H9 (cell line): Measurements from ENCODE around the gene TMEM121. TPM values are rescaled to one million over a fixed set of nuclear protein-coding genes. Genes with fewer than 3 reads are reported as not detected.
A peak's percentile ranks its signal among the peaks of the same experiment; 100 is the strongest.

Experiments
- DNase-seq: peaks from one replicate; pipeline ENCODE4 v3.0.0-alpha.2; 2017
- H2AFZ ChIP-seq: one replicate; pipeline ENCODE4 v1.6.1; 2013; ENCODE audit warnings: mild to moderate bottlenecking, low read length, control low read depth, moderate library complexity
- H2AK5ac ChIP-seq: 2 replicates; pipeline ENCODE4 v1.6.1; 2013; ENCODE audit warnings: low read length, control low read depth, mixed read lengths; ENCODE audit not compliant: insufficient read length
- H2BK120ac ChIP-seq: one replicate; pipeline ENCODE4 v1.6.1; 2013; ENCODE audit warnings: low read depth, mild to moderate bottlenecking, low read length, control low read depth, inconsistent platforms; ENCODE audit not compliant: poor library complexity, severe bottlenecking
- H2BK12ac ChIP-seq: 2 replicates; pipeline ENCODE4 v1.6.1; 2013; ENCODE audit warnings: low read length, control low read depth, mixed read lengths, low read depth; ENCODE audit not compliant: insufficient read length
- H2BK15ac ChIP-seq: 2 replicates; pipeline ENCODE4 v1.6.1; 2013; ENCODE audit warnings: low read depth, low read length, control low read depth
- H2BK20ac ChIP-seq: one replicate; pipeline ENCODE4 v1.6.1; 2013; ENCODE audit warnings: low read depth, mild to moderate bottlenecking, low read length, control low read depth, inconsistent platforms; ENCODE audit not compliant: poor library complexity, severe bottlenecking
- H2BK5ac ChIP-seq: 2 replicates; pipeline ENCODE4 v1.6.1; 2013; ENCODE audit warnings: low read length, control low read depth, mixed read lengths; ENCODE audit not compliant: insufficient read length
- H3K14ac ChIP-seq: 2 replicates; pipeline ENCODE4 v1.6.1; 2013; ENCODE audit warnings: low read length, control low read depth; ENCODE audit not compliant: insufficient read depth
- H3K18ac ChIP-seq: 2 replicates; pipeline ENCODE4 v1.6.1; 2013; ENCODE audit warnings: low read depth, mild to moderate bottlenecking, mixed read lengths, low read length, control low read depth; ENCODE audit not compliant: insufficient read length
- H3K23ac ChIP-seq: 2 replicates; pipeline ENCODE4 v1.6.1; 2013; ENCODE audit warnings: low read length, control low read depth, mixed read lengths, low read depth; ENCODE audit not compliant: insufficient read length
- H3K23me2 ChIP-seq: 2 replicates; pipeline ENCODE4 v1.6.1; 2013; ENCODE audit warnings: low read depth, mild to moderate bottlenecking, mixed read lengths, low read length, control low read depth; ENCODE audit not compliant: insufficient read length, poor library complexity, severe bottlenecking
- H3K27ac ChIP-seq: 2 replicates; pipeline ENCODE4 v1.5.1; 2013; ENCODE audit warnings: low read length, control low read depth, mixed read lengths, low read depth; ENCODE audit not compliant: insufficient read length
- H3K27me3 ChIP-seq: 2 replicates; pipeline ENCODE4 v1.6.1; 2013; ENCODE audit warnings: low read length, control low read depth, inconsistent platforms; ENCODE audit not compliant: insufficient read depth
- H3K4ac ChIP-seq: 2 replicates; pipeline ENCODE4 v1.6.1; 2013; ENCODE audit warnings: low read depth, mild to moderate bottlenecking, control low read depth, inconsistent platforms, low read length, moderate library complexity
- H3K4me1 ChIP-seq: 2 replicates; pipeline ENCODE4 v1.6.1; 2013; ENCODE audit warnings: low read length, control low read depth, inconsistent platforms; ENCODE audit not compliant: insufficient read depth
- H3K4me2 ChIP-seq: 2 replicates; pipeline ENCODE4 v1.6.1; 2013; ENCODE audit warnings: low read length, control low read depth, mixed read lengths; ENCODE audit not compliant: insufficient read length, insufficient read depth
- H3K56ac ChIP-seq: 2 replicates; pipeline ENCODE4 v1.6.1; 2013; ENCODE audit warnings: low read depth, mild to moderate bottlenecking, mixed read lengths, low read length, control low read depth; ENCODE audit not compliant: insufficient read length
- H3K79me1 ChIP-seq: 2 replicates; pipeline ENCODE4 v1.6.1; 2013; ENCODE audit warnings: low read depth, mild to moderate bottlenecking, moderate library complexity, low read length, control low read depth, inconsistent platforms; ENCODE audit not compliant: insufficient read depth, poor library complexity, severe bottlenecking
- H3K79me2 ChIP-seq: 2 replicates; pipeline ENCODE4 v1.6.1; 2013; ENCODE audit warnings: low read length, control low read depth, inconsistent platforms; ENCODE audit not compliant: insufficient read depth
- H3K9ac ChIP-seq: 2 replicates; pipeline ENCODE4 v1.6.1; 2013; ENCODE audit warnings: low read length, control low read depth, mixed read lengths; ENCODE audit not compliant: insufficient read length; ENCODE audit errors: extremely low read depth
- H3K9me3 ChIP-seq: one replicate; pipeline ENCODE4 v1.6.1; 2013; ENCODE audit warnings: low read depth, low read length, inconsistent platforms; ENCODE audit not compliant: control insufficient read depth
- H3T11ph ChIP-seq: one replicate; pipeline ENCODE4 v1.6.1; 2013; ENCODE audit warnings: mild to moderate bottlenecking, low read length, control low read depth, inconsistent platforms
- H4K20me1 ChIP-seq: one replicate; pipeline ENCODE4 v1.6.1; 2013; ENCODE audit not compliant: control insufficient read depth, insufficient read length, insufficient read depth
- H4K5ac ChIP-seq: 2 replicates; pipeline ENCODE4 v1.6.1; 2013; ENCODE audit warnings: low read depth, mild to moderate bottlenecking, mixed read lengths, low read length, control low read depth; ENCODE audit not compliant: insufficient read length
- H4K8ac ChIP-seq: replicated peaks from 2 replicates; pipeline ENCODE4 v1.6.1; 2013; ENCODE audit warnings: low read length, control low read depth, mixed read lengths, low read depth; ENCODE audit not compliant: insufficient read length
- H4K91ac ChIP-seq: 2 replicates; pipeline ENCODE4 v1.6.1; 2013; ENCODE audit warnings: low read depth, mild to moderate bottlenecking, moderate library complexity, mixed read lengths, low read length, control low read depth; ENCODE audit not compliant: insufficient read length
- H3K27ac Mint-ChIP-seq, 3 experiments: 2 replicates in 2 of 3; 3 replicates in 1 of 3; pipeline ENCODE4 v1.8.0; 2020 to 2021; ENCODE audit warnings: mixed read lengths in 3 of 3, mild to moderate bottlenecking in 1 of 3, moderate library complexity in 1 of 3
- H3K27me3 Mint-ChIP-seq: 2 replicates; pipeline ENCODE4 v1.8.0; 2021; ENCODE audit warnings: low read depth, mild to moderate bottlenecking, moderate library complexity, mixed read lengths
- H3K36me3 Mint-ChIP-seq, 3 experiments: 2 replicates in 2 of 3; 3 replicates in 1 of 3; pipeline ENCODE4 v1.8.0; 2020 to 2021; ENCODE audit warnings: low read depth in 3 of 3, mixed read lengths in 3 of 3; ENCODE audit not compliant: insufficient read depth in 1 of 3
- H3K4me1 Mint-ChIP-seq, 2 experiments: 2 replicates each; pipeline ENCODE4 v1.8.0; 2020; ENCODE audit warnings: mixed read lengths in 2 of 2
- H3K4me3 Mint-ChIP-seq, 2 experiments: 2 replicates in 1 of 2; 3 replicates in 1 of 2; pipeline ENCODE4 v1.8.0; 2020 to 2021; ENCODE audit warnings: mild to moderate bottlenecking in 2 of 2, mixed read lengths in 2 of 2, moderate library complexity in 1 of 2
- H3K9me3 Mint-ChIP-seq, 2 experiments: 2 replicates in 1 of 2; 3 replicates in 1 of 2; pipeline ENCODE4 v1.8.0; 2020; ENCODE audit warnings: mild to moderate bottlenecking in 2 of 2, mixed read lengths in 2 of 2, moderate library complexity in 1 of 2
- WGBS: extraction: QIAGEN DNeasy Blood & Tissue Kit; methylation state at CpG from one replicate; pipeline ENCODE4 v1.1.7; 2013; ENCODE audit warnings: missing lambda C conversion rate, low lambda C conversion rate, mixed read lengths; ENCODE audit not compliant: insufficient read length; ENCODE audit errors: extremely low coverage; 5-methylcytosine and 5-hydroxymethylcytosine counted together
- total RNA-seq: library from RNA; stranded (reverse); gene quantifications from 2 replicates; pipeline ENCODE4 v1.2.1, GENCODE V29; 2021
- TF ChIP-seq, protein P1 (sequence below): fragments of 200-600 bp; sonication (generic); conservative IDR thresholded peaks from 3 replicates; pipeline ENCODE4 v1.8.0; 2021; ENCODE audit warnings: antibody characterized with exemption, mild to moderate bottlenecking

The TMEM121 gene
- total RNA-seq, 1 experiment from 2014 or later, result 2.6 TPM

DNA sequence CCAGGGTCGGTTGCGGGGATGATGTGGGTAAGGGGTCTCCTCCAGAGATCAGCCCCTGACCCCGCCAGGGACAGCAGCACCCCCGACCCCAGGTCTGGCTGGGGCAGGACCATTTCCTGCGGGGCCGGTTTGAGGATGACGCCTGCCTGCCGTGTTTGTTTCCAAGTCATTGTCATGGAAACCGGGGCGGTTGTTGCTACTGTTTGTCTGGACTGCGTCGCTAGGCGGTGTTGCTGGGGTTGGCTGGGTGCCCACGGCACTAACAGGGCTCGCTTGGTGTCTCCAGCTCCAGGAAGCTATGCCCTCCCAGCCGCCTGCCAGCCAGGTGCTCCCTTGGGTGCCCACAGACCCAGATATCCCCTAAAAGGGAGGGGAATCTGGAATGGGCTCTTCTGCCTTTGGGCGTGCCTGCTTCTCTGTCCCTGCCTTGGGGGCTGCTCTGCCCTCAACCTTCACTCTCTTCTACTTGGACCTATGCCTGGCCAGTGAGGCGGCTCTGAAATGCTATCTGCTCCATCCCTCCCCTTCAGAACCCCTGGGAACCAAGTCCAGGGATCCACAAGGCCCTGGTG is 44.4 kb upstream of the TMEM121 start:
- H3K27me3 ChIP-seq, result peaks cover 35% of the 10 kb centered on the region
- TF ChIP-seq, protein P1, sequence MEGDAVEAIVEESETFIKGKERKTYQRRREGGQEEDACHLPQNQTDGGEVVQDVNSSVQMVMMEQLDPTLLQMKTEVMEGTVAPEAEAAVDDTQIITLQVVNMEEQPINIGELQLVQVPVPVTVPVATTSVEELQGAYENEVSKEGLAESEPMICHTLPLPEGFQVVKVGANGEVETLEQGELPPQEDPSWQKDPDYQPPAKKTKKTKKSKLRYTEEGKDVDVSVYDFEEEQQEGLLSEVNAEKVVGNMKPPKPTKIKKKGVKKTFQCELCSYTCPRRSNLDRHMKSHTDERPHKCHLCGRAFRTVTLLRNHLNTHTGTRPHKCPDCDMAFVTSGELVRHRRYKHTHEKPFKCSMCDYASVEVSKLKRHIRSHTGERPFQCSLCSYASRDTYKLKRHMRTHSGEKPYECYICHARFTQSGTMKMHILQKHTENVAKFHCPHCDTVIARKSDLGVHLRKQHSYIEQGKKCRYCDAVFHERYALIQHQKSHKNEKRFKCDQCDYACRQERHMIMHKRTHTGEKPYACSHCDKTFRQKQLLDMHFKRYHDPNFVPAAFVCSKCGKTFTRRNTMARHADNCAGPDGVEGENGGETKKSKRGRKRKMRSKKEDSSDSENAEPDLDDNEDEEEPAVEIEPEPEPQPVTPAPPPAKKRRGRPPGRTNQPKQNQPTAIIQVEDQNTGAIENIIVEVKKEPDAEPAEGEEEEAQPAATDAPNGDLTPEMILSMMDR, result peak; percentile 33; the same call in 2 of the 3 replicates
- H2AFZ ChIP-seq, result no peak overlapping the region
- peak overlapping the region; percentile 96 for H3K14ac ChIP-seq
- no peak overlapping the region for H3K23ac ChIP-seq
- H2BK15ac ChIP-seq, result no peak overlapping the region
- Mint-ChIP-seq H3K4me1 (peaks cover 11 to 33% of the 10 kb centered on the region in 2 experiments), H3K36me3 (no peaks in the 10 kb centered on the region), H3K27me3 (peaks cover 87% of the 10 kb centered on the region), H3K9me3 (peaks cover 0 to 3% of the 10 kb centered on the region in 2 experiments; a peak in 1 of 5 replicates), H3K27ac (peak overlapping the region in 2 of 3 experiments; percentile 73 to 98; a peak in 3 of 7 replicates), H3K4me3 (peak overlapping the region; percentile 44 to 71)
- peak overlapping the region; percentile 71 for H3T11ph ChIP-seq
- H2BK12ac ChIP-seq, result peak overlapping the region; percentile 59
- peak; percentile 92 for DNase-seq
- no peak overlapping the region for H4K8ac ChIP-seq
- H4K91ac ChIP-seq, result peak overlapping the region; percentile 86
- peaks cover 5% of the 10 kb centered on the region for H3K23me2 ChIP-seq
- no peaks in the 10 kb centered on the region for H3K9me3 ChIP-seq
- no peak overlapping the region for H3K9ac ChIP-seq
- no peak overlapping the region for H2AK5ac ChIP-seq
- H3K79me2 ChIP-seq, result no peaks in the 10 kb centered on the region
- no peak overlapping the region for H3K4me2 ChIP-seq
- no peaks in the 10 kb centered on the region for H3K79me1 ChIP-seq
- no CpG with 5 or more reads among the region's 18 CpGs for WGBS
- no peaks in the 10 kb centered on the region for H4K20me1 ChIP-seq
- H3K4ac ChIP-seq, result peak overlapping the region; percentile 93
- H3K56ac ChIP-seq, result no peak overlapping the region
- peak overlapping the region; percentile 91 for H3K18ac ChIP-seq
- H3K4me1 ChIP-seq, result no peaks in the 10 kb centered on the region
- H2BK120ac ChIP-seq, result peak overlapping the region; percentile 84
- peak overlapping the region; percentile 47 for H4K5ac ChIP-seq
- H2BK5ac ChIP-seq, result no peak overlapping the region
- H3K27ac ChIP-seq, result no peak overlapping the region
- H2BK20ac ChIP-seq, result no peak overlapping the region
